PC-3 (cell line): ENCODE results near the gene SFMBT1.

Source experiments
- EZH2 ChIP-seq: fragments of 300-600 bp; sonication (generic); IDR thresholded peaks from one replicate; pipeline ENCODE4 v1.6.1; 2017; ENCODE audit warnings: antibody characterized with exemption, mild to moderate bottlenecking, low read length; ENCODE audit not compliant: unreplicated experiment
- TF ChIP-seq, protein P1 (sequence below): fragments of 300-600 bp; sonication (generic); conservative IDR thresholded peaks from 2 replicates; pipeline ENCODE4 v1.5.1; 2017; ENCODE audit warnings: antibody characterized with exemption, low read depth, mild to moderate bottlenecking, low read length

DNA sequence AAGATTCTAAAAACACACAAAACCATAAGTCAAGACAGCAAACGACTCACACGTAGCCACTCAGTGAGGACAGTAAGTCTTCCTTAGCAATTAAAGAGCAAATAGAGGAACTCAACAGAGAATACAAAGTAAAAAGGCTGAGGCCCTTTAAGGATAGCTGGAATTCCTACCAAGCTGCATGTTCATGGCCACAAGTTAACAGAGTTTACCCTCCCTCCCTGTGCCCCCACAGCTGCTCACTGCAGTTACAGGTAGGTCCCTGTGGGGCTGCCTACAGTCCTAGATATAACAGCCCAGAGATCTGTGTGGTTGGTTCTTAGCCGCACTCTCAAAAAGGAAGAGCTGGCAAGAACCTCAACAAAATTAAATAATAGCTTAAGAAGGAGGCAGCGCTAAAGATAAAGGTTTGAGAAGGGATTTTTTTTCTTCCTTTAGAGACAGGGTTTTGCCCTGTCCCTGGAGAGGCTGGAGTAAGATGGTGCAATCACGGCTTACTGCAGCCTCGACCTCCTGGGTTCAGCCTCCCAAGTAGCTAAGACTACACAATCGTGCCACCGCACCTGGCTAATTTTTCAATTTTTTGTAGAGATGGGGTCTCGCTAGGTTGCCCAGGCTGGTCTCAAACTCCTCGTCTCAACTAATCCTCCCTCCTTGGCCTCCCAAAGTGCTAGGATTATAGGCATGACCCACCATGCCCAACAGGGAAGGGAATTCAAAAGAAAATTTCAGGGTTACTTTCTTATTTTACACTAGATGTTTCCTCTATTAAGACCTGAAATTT, 19.3 kb downstream of the SFMBT1 start:
- no peak for TF ChIP-seq EZH2
- TF ChIP-seq, protein P1, sequence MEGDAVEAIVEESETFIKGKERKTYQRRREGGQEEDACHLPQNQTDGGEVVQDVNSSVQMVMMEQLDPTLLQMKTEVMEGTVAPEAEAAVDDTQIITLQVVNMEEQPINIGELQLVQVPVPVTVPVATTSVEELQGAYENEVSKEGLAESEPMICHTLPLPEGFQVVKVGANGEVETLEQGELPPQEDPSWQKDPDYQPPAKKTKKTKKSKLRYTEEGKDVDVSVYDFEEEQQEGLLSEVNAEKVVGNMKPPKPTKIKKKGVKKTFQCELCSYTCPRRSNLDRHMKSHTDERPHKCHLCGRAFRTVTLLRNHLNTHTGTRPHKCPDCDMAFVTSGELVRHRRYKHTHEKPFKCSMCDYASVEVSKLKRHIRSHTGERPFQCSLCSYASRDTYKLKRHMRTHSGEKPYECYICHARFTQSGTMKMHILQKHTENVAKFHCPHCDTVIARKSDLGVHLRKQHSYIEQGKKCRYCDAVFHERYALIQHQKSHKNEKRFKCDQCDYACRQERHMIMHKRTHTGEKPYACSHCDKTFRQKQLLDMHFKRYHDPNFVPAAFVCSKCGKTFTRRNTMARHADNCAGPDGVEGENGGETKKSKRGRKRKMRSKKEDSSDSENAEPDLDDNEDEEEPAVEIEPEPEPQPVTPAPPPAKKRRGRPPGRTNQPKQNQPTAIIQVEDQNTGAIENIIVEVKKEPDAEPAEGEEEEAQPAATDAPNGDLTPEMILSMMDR: no peak
